HuH-7.5 (cell line): ENCODE results near the gene AKIRIN2.

Experiments used
- DNase-seq: peaks from one replicate; pipeline ENCODE4 v3.0.0; 2011; ENCODE audit warnings: low spot score

AKIRIN2 gene

DNA sequence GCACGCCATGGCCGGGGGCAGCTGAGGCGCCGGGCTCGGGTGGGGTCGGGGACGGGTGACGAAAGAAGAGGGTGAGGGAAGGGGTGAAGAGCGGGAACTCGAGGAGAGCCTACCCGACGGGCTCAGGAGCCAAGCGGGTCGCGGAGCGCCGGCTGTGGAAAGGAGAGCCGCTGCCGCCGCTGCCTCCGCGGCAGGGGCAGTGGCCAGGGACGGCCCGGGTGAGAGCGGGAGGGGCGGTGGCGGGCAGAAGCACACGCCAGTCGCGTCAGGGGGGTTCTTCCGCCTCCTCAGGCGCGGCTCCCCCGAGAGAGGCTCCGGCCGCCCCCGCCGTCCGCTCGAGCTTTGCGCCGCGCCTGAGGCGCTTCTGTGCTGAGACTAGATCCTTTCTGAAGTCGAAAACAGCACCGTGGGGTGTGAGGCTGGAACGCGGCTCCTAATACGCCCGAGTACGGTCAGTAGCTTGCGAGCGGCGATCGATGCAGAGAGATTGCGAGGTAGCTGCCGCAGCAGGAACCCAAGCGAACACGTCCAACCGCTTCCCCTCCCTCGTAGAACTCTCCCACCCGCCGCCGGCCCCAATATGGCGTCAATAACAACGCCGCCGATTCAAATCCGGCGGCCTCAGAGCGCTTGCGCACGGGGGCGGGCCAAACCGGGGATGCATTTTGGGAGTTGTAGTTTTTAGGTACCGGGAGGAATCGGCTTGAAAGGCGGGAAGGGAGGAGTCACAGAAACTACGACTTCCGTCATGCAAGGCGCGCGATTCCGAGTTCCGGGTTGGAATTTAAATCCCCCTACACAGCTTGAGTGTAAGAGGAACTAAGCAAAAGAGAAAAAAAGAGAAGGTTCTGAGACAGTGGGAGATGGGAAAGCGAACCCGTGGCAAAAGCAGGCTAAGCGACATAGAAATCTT is at the start of gene AKIRIN2:
Gene AKIRIN2, minus strand, starts transcription at position 558 of the 913 bp plus-strand sequence. Its CDS starts 549 bp downstream, at position 9.
- peak; percentile 73 for DNase-seq

DNA sequence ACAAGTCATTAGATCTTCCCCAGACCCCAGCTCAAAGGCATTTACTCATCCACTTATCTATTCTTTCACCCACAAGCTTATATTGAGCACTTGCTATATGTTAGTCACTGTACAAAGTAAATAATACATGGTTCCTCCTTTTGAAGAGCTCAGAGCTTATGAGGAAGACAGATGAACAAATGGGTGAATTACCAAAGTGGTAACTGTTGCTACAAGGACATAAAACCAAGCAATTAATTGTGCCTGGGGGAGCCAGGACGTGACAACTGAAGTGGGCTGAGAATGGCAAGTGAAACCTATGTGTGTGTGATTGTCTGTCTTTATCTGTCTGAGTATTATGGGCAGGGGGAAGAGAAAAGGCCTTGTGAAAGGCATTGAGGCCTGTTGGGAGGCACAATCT is 45.6 kb upstream of the AKIRIN2 start:
- no peak for DNase-seq

DNA sequence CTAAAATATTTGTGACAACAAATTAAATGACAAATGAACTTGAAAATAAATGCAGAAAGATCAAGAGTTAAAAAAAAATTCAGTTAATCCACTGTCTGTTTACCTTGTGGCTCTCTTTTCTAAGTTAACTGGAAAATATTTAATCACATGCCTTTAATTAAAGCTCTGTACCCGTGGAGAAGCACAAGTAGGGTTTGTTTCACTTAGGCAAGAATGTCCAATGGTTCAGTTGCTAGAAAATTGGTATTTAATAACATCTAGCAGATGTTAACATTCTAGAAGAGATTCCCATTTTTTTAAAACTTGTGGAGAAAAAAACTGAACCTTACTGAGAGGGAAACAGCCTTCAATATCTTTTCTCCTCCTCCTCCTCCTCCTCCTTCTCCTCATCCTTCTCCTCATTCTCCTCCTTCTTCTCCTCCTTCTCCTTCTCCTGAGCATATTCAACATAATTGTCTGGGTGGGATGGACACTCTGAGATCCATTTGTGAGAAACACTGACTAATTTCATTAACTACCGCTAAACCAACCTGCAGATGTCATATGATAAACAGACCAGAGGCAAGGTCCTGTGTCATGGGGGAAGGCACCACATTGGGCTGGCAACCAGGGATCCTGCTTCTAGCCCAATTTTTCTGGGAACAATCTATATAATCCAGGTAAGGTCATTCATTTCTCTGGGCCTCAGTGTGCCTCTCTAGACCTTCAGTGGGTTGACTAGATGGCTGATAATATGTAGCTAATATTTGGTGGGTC is 44.1 kb upstream of the AKIRIN2 start:
- no peak for DNase-seq

DNA sequence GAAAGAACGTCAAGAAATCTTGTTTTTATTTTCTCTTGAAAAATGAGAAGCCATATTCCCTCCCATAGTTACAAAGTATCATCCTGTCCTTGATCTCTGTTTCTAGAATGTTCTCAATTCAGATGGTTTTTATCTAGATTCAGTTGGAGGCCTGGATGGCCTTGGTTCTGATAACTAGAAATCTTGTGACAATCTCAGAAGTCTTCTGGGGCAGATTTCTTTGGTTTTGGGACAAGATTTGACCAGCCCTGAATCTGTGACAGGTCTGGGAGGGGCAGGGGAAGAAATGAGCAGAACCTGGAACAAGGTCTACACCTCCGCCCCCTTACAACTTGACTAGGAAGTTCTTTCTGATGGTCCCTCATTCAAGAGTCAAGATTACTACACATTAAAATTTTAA is 41.4 kb upstream of the AKIRIN2 start:
- DNase-seq = no peak

DNA sequence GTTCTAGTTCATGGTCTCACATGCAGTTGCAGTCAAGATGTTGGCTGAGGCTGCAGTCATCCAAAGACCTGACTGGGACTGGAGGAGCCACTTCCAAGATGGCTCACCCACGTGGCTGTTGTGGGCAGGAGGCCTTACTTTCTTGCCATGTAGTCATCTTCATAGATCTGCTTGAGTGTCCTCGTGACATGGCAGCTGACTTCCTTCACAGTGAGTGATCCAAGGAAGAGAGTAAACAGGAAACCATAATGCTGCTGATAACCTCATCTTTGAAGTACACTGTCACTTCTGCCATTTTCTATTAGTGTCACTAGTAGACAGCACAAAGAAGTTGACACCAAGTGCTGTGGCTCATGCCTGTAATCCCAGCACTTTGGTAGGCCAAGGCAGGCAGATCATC is 40.1 kb upstream of the AKIRIN2 start:
- no peak for DNase-seq

DNA sequence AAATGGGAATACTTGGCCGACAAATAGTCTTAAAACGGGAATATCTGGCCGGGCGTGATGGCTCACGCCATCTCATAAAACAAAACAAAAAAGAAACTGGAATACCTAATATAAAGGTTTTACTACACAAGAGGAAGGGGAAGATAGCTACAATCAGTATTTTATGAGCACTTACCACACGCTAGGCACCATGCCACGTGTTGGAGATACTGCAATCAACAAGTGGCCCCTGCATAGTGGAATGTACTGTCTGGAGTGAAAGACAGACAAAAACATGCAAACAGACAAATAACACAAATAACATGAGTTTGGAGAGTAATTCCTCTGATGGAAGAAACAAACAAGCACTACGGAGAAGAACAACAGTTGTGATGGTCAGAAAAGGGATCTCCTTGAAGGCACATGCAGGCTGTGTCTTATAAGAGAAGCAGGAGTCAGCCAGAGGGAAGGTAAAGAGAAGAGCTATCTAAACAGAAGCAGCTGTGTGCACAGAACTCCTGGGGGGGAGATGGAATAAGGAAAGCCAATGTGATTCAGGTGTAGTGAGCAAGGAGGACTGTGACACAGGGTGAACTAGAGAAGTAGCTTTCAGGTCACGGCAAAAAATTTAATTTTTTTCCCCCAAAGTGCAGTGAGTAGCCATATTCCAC is 39.1 kb upstream of the AKIRIN2 start:
- DNase-seq = no peak

DNA sequence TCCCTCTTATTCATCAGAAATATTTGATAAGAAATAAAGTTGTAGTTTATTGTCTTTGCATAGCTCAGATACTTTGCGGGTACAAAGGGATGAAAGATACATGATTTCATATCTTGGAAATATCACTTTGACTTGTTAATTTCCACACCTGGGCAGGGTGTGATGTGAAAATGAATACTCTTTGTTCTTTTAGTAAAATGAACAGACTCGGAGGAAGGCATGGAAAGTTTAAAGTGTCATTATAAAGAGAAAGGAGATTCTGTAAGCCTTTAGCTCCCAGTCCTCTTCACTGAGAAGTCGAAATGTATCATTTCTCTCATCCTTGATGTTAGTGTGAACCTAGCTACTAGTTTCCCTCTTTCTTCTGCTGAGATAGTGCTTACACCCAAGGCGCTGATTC is 36.7 kb upstream of the AKIRIN2 start:
- DNase-seq = no peak

DNA sequence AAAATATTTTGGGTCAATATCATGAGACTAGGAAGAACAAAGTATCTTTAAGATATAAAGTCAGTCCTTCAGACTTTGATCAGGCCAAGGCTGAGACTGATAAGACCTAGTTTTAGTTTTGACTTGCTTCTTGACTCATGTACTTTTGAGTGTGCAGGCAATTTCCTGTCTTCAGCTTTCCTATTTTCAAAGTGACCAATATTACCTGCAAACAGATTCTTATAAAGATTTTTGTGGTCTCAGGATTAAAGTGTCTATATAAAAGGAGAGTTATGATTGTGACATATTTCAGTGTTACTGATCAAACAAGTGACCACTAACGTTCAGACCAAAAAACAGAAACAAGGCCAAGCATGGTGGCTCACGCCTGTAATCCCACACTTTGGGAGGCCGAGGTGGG is 36.0 kb upstream of the AKIRIN2 start:
- no peak for DNase-seq

DNA sequence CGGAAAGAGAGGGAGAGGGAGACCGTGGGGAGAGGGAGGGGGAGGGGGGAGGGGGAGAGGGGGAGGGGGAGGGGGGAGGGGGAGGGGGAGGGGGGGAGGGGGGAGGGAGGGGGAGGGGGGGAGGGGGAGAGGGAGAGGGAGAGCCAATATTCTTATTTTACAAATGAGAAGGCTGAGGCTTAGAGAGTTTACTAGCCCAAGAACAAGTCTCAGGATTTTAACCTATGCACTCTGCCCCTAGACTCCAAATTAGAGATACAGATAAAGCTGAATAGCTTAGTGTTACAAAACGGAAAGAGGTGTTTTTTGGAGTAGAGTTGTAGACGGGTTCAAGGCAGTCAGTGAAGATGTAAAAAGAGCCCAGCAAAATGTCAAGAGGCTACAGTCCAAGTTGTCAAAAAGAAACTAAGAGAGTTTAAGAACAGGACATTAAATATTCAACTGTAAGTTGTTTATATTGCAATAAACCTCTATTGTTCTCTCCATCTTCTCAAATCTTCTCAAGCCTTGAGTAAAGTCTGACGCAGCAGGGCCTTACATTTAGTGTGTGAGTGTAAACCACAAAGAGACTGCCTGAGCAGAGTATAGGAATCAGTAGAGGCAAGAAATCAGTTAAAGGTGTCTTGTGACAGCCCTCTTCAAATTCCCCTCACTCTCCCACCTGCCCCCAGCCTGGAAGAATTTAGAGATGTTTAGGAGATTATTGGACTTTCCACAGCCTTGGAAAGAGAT is 34.9 kb upstream of the AKIRIN2 start:
- DNase-seq = no peak

DNA sequence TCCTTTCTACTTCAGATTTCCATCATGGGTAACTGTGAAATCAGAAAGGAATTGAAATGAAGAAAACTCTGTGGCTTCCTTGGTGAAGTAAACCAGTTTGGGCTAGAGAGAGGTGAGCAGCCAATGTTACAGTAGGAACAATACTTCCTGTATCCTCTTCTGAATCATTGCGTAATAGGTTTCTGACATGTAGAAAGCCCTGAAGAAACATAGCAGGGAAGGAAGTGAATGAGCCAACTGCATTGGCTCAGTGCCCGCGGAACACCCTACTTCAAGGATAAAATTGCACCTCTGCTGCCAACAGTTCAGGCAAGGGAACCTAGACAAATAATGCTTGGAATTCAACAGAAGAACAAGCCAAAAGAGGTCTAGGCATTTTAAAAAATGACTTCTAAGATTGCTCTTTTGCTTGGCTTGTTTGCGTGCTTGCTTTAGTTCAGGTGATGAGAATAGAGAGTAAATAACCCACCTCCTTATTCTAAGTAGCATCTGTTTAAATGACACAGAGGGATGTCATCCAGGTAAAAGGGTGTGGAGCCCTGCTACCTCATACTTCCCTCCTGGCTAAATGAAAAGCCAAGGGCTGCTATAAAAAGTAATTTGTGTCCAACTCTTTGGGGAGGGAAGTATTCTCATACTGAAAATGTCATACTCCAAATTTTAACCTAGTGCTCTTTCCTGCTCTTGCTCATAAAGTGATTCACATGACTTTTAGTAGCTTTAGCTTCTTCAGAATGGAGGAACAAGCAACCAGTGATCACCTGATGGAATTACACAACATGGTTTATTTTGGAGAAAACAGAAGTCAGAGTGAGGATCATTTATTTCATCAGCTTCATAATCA is 30.0 kb upstream of the AKIRIN2 start:
- DNase-seq = peak; percentile 36

DNA sequence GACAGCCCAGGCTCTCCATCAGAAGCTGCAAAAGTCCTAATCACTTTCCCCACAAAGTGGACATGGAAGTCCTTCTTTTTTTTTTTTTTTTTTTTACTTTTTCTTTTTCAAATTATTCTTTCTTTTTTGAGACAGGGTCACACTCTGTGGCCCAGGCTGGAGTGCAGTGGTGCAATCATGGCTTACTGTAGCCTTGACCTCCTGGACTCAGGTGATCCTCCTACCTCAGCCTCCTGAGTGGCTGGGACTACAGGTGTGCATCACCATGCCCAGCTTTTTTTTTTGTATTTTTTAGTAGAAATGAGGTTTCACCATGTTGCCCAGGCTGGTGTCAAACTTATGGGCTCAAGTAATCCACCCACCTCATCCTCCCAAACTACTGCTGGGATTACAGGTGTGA is 29.0 kb upstream of the AKIRIN2 start:
- DNase-seq = no peak

DNA sequence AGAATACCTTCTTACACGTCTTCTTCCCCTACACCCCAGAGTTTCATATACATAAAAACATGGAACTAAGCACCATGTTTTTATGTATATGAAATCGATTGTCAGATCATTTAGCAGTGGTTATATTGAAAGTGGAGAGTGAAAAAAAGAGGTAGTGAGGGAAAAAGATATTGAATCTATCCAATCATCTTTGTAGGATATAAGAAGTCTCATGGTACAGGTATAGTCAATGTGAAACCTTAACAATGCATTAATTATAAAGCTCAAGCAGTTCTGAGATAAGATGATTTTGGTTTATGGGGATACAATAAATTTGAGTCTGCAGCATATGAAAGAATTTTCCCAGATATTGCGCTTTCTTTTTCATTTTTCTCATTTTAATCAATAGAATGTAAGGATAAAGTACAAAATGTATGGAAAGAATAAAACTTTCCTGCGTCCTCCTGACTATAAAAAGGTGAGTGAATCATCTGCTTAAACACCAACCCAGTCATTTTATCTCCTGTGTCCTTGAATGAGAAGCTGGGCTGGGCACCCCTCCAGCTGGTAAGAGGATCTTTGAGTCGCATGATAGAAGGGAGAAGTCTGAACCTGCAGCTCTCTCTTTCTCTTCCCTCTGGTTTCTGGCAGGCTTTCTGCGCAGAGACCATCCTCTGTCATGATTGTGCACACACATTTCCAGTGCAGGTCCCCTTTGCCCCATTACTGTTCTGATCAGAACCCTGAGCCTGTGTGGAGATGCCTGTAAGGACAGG is 28.1 kb upstream of the AKIRIN2 start:
- DNase-seq = no peak

DNA sequence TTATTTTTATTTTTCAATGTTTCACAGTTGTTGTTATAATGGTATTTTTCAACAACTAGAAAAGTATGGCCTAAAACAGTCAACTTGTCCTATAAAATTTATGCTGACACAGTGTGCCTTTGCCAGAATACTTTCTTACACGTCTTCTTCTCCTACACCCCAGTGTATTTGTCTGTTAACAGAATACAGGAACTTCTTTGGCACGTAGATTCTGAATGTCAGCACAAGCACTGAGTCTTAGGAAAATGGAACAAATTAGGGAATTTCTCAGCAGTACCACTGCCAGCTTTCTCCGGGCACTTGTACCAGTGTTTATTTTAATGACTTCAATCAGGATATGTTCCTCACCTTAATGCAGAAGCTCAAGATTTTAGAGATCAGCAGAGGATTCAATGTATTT is 26.7 kb upstream of the AKIRIN2 start:
- no peak for DNase-seq

DNA sequence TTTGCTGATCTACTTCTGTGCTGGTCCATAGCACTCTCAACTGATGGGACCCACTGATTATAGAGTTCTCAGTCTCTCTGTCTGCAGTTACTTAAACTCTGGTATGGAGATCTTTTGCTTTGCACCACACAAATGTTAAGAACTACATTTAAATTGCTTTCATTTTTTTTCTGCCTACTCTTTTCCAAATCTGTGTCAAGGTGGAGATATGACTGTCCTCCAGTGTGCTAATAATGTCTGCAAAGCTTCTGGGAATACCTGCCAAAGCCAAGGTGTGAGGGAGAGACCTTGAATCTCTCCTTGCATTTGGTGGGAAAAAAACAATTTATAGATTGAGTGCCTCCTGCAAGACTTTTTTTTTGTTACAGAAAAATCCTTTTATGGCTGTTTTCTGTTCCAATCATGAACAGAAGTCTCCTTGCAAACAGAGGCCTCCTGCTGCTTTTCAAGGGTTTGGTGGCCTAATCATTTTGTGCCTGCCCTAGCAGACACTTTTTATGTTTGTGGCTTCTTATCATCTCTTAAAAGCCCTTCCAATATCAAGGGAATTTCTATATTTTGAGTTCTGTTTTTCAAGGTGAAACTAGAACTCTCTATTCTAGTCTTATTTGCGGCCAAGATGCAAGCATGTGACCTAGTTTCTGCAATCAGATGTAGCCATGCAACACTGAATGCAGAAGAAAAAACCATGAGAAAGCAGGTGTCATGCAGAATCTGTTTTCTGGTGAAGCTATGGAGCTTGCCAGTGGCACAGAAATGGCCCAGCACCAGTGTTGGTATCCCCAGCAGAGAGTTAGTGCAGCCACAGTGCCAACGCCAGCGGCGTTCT is 23.2 kb upstream of the AKIRIN2 start:
- no peak for DNase-seq

DNA sequence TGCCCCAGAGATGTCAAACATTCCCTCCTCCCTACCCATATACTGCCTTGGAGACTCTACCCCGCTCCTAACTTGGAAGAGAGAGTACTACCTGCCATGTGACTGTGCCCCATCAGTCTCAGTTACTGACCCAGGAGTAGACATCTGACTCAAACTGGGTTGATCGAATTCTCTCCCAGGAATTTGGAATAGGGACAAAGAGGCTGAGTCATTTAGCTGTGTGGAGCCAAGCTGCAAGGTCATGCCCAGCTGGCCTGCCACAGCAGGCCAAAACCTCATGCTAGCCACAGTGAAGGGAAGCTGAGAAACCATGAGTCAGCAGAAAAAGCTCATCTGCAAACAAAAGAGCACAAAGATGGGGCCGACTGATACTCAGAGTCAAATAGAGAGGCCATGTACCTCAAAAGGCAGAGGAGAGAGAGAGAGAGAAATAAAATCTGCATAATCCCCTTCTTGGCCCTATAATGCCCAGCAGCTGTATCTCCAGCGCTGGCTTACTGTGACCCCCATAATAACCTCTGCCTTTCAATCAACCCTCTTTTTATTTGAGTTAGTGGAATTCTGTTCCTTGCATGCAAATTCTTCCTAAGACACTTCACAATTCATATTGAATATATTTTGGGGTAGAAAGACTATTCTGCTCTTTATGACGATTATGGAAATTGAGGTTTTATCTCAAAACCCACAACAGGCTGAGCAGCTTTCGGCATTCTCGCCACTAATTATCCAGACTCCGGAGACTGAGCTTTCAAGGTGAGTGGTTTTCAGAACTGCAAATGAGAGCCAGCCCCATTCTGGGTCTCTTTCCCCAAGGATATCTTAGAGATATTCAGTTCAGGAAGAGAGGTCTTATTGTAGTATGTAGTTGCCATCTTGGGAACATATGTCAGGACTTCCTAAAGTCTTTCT is 21.4 kb upstream of the AKIRIN2 start:
- peak; percentile 36 for DNase-seq

DNA sequence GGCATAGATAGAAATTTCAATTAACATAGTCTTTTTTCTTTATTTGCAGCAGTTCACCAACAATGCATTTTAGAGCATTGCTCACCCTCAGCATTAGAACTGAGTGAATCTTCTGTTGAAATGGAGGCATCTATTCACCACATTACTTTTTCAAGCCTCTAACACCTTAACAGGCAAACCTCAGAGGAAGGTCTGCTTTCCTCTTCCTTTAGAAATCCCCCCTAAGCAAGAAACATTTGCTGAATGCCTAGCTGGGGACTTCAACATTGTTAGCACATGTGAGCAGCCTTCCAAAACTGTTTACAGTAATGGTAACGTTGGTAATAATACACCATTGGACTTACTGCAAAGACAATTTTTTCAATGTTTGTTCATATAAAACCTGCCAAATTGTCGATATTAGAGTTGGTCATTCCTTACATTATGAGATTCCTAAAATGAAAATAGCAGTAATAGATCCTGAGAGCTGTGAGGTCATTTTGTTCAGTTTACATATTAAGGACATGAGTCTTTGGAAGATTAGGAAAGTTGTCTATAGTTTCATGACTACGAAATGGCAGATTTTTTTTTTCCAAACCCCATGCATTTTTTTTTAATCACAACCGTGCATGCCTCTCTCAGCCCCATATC is 20.6 kb upstream of the AKIRIN2 start:
- no peak for DNase-seq

DNA sequence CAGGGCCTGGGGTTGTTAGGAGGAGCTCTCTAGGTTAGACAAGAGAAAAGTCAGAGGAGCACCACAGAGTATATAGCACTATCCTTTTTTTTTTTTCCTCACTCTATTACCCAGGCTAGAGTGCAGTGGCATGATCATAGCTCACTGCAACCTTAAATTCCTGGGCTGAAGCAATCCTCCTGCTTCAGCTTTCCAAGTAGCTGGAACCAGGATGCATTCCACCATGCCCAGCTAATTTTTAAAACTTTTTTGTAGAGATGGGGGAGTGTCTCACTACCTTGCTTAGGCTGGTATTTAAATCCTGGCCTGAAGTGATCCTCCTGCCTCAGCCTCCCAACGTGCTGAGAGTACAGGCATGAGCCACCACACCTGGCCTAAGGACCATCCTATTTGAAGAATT is 19.3 kb upstream of the AKIRIN2 start:
- no peak for DNase-seq
